Cardiac septum (tissue), 1 donor: ENCODE data around the gene BBS9. TPM values are rescaled to one million over a fixed set of nuclear protein-coding genes. Genes with fewer than 3 reads are reported as not detected.

Experiments used
- DNase-seq: peaks from one replicate; pipeline ENCODE4 v3.0.0-alpha.2; 2020; ENCODE audit warnings: low spot score
- intact Hi-C: fragments of 100-400 bp; cut with DNase I; formaldehyde crosslinking; loops from one replicate; pipeline ENCODE4 v1.14.0; 2022
- total RNA-seq: library from RNA; stranded (reverse); fragmentation: NEBNext Ultra II Directional; extraction: Animal tissue kit (Norgen Biotek cat#: 25700); gene quantifications from one replicate; pipeline ENCODE4 v1.2.1, GENCODE V29; 2021
- donor health status: DM: no; HTN: no; CAD: no.

BBS9 gene
- total RNA-seq, 1 donor from 2014 or later: 8.7 TPM

- intact Hi-C loops: no loop called here
- no peak for DNase-seq
Measured at GRCh38 chr7:33649476-33650441, 520.4 kb downstream of the BBS9 start.

- no peak for DNase-seq
- intact Hi-C loops: no loop called here
Measured at GRCh38 chr7:33650828-33651227, 521.5 kb downstream of the BBS9 start.

- DNase-seq: no peak
- intact Hi-C loops: no loop called here
Measured at GRCh38 chr7:33651998-33652515, 522.7 kb downstream of the BBS9 start.

GRCh38 chr7:33654676-33655075 is 525.3 kb downstream of the BBS9 start:
- intact Hi-C loops: no loop called here

More at GRCh38 chr7:33654676-33655075, 525.3 kb downstream of the BBS9 start:
- no peak for DNase-seq

Other genes with a start within 250 kb of the BBS9 start
- 30.8 TPM for gene KBTBD2, start 237.8 kb upstream of the BBS9 start, total RNA-seq
- 137 TPM for gene FKBP9, start 172.1 kb upstream of the BBS9 start, total RNA-seq
- 21.7 TPM for gene NT5C3A, start 66.8 kb upstream of the BBS9 start, total RNA-seq
- gene RP9, start 20.2 kb upstream of the BBS9 start, total RNA-seq: 19.3 TPM